BLaER1 treated with 17β-estradiol and CSF1 and Interleukin-3, amounts not matched to agents 10 nM and 100 nM (cell line): Measurements from ENCODE around the gene SUDS3.
A peak's percentile ranks its signal among the peaks of the same experiment; 100 is the strongest.
"Not testable (repeated sequence)": the region's sequence is repeated elsewhere in the genome, so short reads cannot be mapped to it uniquely, and the experiment has no call there.

Source experiments
- H3K27ac ChIP-seq, 11 experiments: shearing (Covaris generic); formaldehyde crosslinking; 2 replicates each; pipeline ENCODE4 v1.8.1; 2022
- H3K27me3 ChIP-seq, 11 experiments: shearing (Covaris generic); formaldehyde crosslinking; 2 replicates each; pipeline ENCODE4 v1.8.1; 2022
- H3K36me3 ChIP-seq, 11 experiments: shearing (Covaris generic); formaldehyde crosslinking; 2 replicates each; pipeline ENCODE4 v1.8.1; 2022
- H3K4me1 ChIP-seq, 10 experiments: shearing (Covaris generic); formaldehyde crosslinking; 2 replicates each; pipeline ENCODE4 v1.8.1; 2022
- H3K4me2 ChIP-seq, 11 experiments: shearing (Covaris generic); formaldehyde crosslinking; 2 replicates each; pipeline ENCODE4 v1.8.1; 2022
- H3K4me3 ChIP-seq, 10 experiments: shearing (Covaris generic); formaldehyde crosslinking; 2 replicates each; pipeline ENCODE4 v1.8.1; 2022
- H3K9ac ChIP-seq, 11 experiments: shearing (Covaris generic); formaldehyde crosslinking; 2 replicates each; pipeline ENCODE4 v1.8.1; 2022
- H3K9me3 ChIP-seq, 11 experiments: shearing (Covaris generic); formaldehyde crosslinking; replicated peaks in 1 of 11; 2 replicates each; pipeline ENCODE4 v1.8.1; 2022
- H4K20me1 ChIP-seq, 11 experiments: shearing (Covaris generic); formaldehyde crosslinking; 2 replicates each; pipeline ENCODE4 v1.8.1; 2022
- Cebpa-rat ChIP-seq, 11 experiments: shearing (Covaris generic); IDR thresholded peaks; 2 replicates each; pipeline ENCODE4 v1.8.1; 2022

Gene SUDS3

GRCh38 chr12:118350908-118351559, 25.3 kb upstream of the SUDS3 start:
- no peak overlapping the region for H3K27ac ChIP-seq
- peaks cover 21 to 58% (median 45%) of the 10 kb centered on the region in 11 experiments for H3K9me3 ChIP-seq
- H3K27me3 ChIP-seq, result no peaks in the 10 kb centered on the region
- H3K4me1 ChIP-seq, result peaks cover 31 to 70% (median 41%) of the 10 kb centered on the region in 10 experiments
- TF ChIP-seq Cebpa-rat (IDR thresholded peaks at IDR 0.05), result no peak
- H3K4me3 ChIP-seq, result no peak overlapping the region
- H4K20me1 ChIP-seq, result peaks cover 0 to 42% (median 6%) of the 10 kb centered on the region in 11 experiments; a peak in 9 of 22 replicates
- no peak overlapping the region for H3K9ac ChIP-seq
- H3K36me3 ChIP-seq, result peaks cover 16 to 57% (median 41%) of the 10 kb centered on the region in 11 experiments; a peak in 20 of 22 replicates
- H3K4me2 ChIP-seq, result 0 out of 22 replicates have a peak overlapping the region, but pooled peaks of 1 of the 11 experiments have one; percentile 11

GRCh38 chr12:118353721-118354120, 22.6 kb upstream of the SUDS3 start:
- Histone ChIP-seq H3K9me3 (peaks cover 21 to 61% (median 50%) of the 10 kb centered on the region in 11 experiments), H3K4me2 (peak overlapping the region in 2 of 11 experiments; percentile 26 to 36; a peak in 3 of 22 replicates), H3K36me3 (peaks cover 16 to 53% (median 38%) of the 10 kb centered on the region in 11 experiments; a peak in 20 of 22 replicates), H3K9ac (no peak overlapping the region), H3K4me1 (peaks cover 25 to 68% (median 37%) of the 10 kb centered on the region in 10 experiments), H4K20me1 (peaks cover 0 to 20% (median 0%) of the 10 kb centered on the region in 11 experiments; a peak in 4 of 22 replicates), H3K27me3 (no peaks in the 10 kb centered on the region), H3K27ac (peak overlapping the region in 1 of 11 experiments; percentile 38; a peak in 1 of 22 replicates), H3K4me3 (peak overlapping the region in 2 of 10 experiments; percentile 2 to 23; a peak in 3 of 20 replicates)
- no peak for TF ChIP-seq Cebpa-rat (IDR thresholded peaks at IDR 0.05)

GRCh38 chr12:118354503-118354902, 21.9 kb upstream of the SUDS3 start:
- H3K4me1 ChIP-seq, result peaks cover 26 to 71% (median 42%) of the 10 kb centered on the region in 10 experiments
- H3K4me2 ChIP-seq, result peak overlapping the region; percentile 6 to 90 (median 78); a peak in 17 of 22 replicates
- H3K36me3 ChIP-seq, result peaks cover 16 to 45% (median 34%) of the 10 kb centered on the region in 11 experiments; a peak in 20 of 22 replicates
- H3K9ac ChIP-seq, H3K27me3 ChIP-seq: not testable (repeated sequence)
- peaks cover 21 to 61% (median 50%) of the 10 kb centered on the region in 11 experiments for H3K9me3 ChIP-seq
- peaks cover 0 to 16% (median 0%) of the 10 kb centered on the region in 11 experiments; a peak in 3 of 22 replicates for H4K20me1 ChIP-seq
- peak overlapping the region; percentile 13 to 90 (median 88); a peak in 20 of 22 replicates for H3K27ac ChIP-seq
- H3K4me3 ChIP-seq, result peak overlapping the region in 8 of 10 experiments; percentile 4 to 52 (median 32); a peak in 12 of 20 replicates

- Histone ChIP-seq H3K36me3 (peaks cover 16 to 45% (median 33%) of the 10 kb centered on the region in 11 experiments; a peak in 20 of 22 replicates), H3K4me2 (peak overlapping the region; percentile 6 to 90 (median 78); a peak in 19 of 22 replicates), H3K4me3 (peak overlapping the region in 7 of 10 experiments; percentile 24 to 52 (median 34); a peak in 10 of 20 replicates), H3K27ac (peak overlapping the region; percentile 13 to 90 (median 88); a peak in 21 of 22 replicates), H3K27me3 (no peaks in the 10 kb centered on the region), H3K9ac (no peak overlapping the region; a peak in 1 of 22 replicates), H4K20me1 (peaks cover 0 to 12% (median 0%) of the 10 kb centered on the region in 11 experiments; a peak in 3 of 22 replicates), H3K9me3 (peaks cover 21 to 60% (median 50%) of the 10 kb centered on the region in 11 experiments), H3K4me1 (peaks cover 30 to 75% (median 46%) of the 10 kb centered on the region in 10 experiments)
- TF ChIP-seq Cebpa-rat (IDR thresholded peaks at IDR 0.05), result no peak
Observed at GRCh38 chr12:118354903-118355302, 21.5 kb upstream of the SUDS3 start.

GRCh38 chr12:118355843-118356242, 20.5 kb upstream of the SUDS3 start:
- Histone ChIP-seq H3K27ac (peak overlapping the region; percentile 79 to 90 (median 88); a peak in 21 of 22 replicates), H3K4me2 (peak overlapping the region; percentile 64 to 90 (median 79)), H3K4me3 (peak overlapping the region in 5 of 10 experiments; percentile 64 to 71 (median 67); a peak in 7 of 20 replicates), H4K20me1 (peaks cover 0 to 6% (median 0%) of the 10 kb centered on the region in 11 experiments; a peak in 3 of 22 replicates), H3K9ac (peak overlapping the region in 4 of 11 experiments; percentile 74 to 83 (median 81); a peak in 6 of 22 replicates), H3K27me3 (no peaks in the 10 kb centered on the region), H3K4me1 (peaks cover 39 to 82% (median 52%) of the 10 kb centered on the region in 10 experiments), H3K9me3 (peaks cover 21 to 55% (median 50%) of the 10 kb centered on the region in 11 experiments), H3K36me3 (peaks cover 16 to 39% (median 32%) of the 10 kb centered on the region in 11 experiments; a peak in 20 of 22 replicates)
- no peak for TF ChIP-seq Cebpa-rat (IDR thresholded peaks at IDR 0.05)

- Histone ChIP-seq H3K27me3 (no peaks in the 10 kb centered on the region), H4K20me1 (no peaks in the 10 kb centered on the region; a peak in 1 of 22 replicates), H3K36me3 (peaks cover 16 to 32% (median 29%) of the 10 kb centered on the region in 11 experiments; a peak in 20 of 22 replicates), H3K4me2 (peak overlapping the region; percentile 64 to 90 (median 79)), H3K9ac (peak overlapping the region; percentile 69 to 83 (median 81)), H3K27ac (peak overlapping the region; percentile 79 to 90 (median 88)), H3K9me3 (peaks cover 21 to 49% (median 42%) of the 10 kb centered on the region in 11 experiments), H3K4me1 (peaks cover 40 to 82% (median 59%) of the 10 kb centered on the region in 10 experiments), H3K4me3 (peak overlapping the region in 9 of 10 experiments; percentile 29 to 71 (median 64); a peak in 16 of 20 replicates)
- TF ChIP-seq Cebpa-rat (IDR thresholded peaks at IDR 0.05), result peak in 4 of 11 experiments; percentile 14 to 74 (median 44); a peak in 5 of 22 replicates
Observed at GRCh38 chr12:118356809-118357256, 19.5 kb upstream of the SUDS3 start.

GRCh38 chr12:118357257-118358007, 18.9 kb upstream of the SUDS3 start:
- peak overlapping the region; percentile 64 to 90 (median 79); a peak in 21 of 22 replicates for H3K4me2 ChIP-seq
- peaks cover 40 to 87% (median 60%) of the 10 kb centered on the region in 10 experiments for H3K4me1 ChIP-seq
- peak overlapping the region; percentile 46 to 71 (median 64); a peak in 19 of 20 replicates for H3K4me3 ChIP-seq
- H3K27me3 ChIP-seq, result no peaks in the 10 kb centered on the region
- H3K27ac ChIP-seq, result peak overlapping the region; percentile 79 to 90 (median 88)
- H3K9ac ChIP-seq, result peak overlapping the region; percentile 69 to 83 (median 81); a peak in 21 of 22 replicates
- H3K9me3 ChIP-seq, result peaks cover 21 to 43% (median 36%) of the 10 kb centered on the region in 11 experiments
- H3K36me3 ChIP-seq, result peaks cover 15 to 28% (median 24%) of the 10 kb centered on the region in 11 experiments; a peak in 20 of 22 replicates
- peaks cover 0 to 3% (median 0%) of the 10 kb centered on the region in 11 experiments; a peak in 2 of 22 replicates for H4K20me1 ChIP-seq
- TF ChIP-seq Cebpa-rat (IDR thresholded peaks at IDR 0.05), result no peak; a peak in 2 of 22 replicates

GRCh38 chr12:118358008-118358359, 18.4 kb upstream of the SUDS3 start:
- Histone ChIP-seq H3K9ac (peak overlapping the region; percentile 74 to 83 (median 81); a peak in 19 of 22 replicates), H3K9me3 (peaks cover 21 to 37% (median 30%) of the 10 kb centered on the region in 11 experiments), H3K36me3 (peaks cover 10 to 23% (median 19%) of the 10 kb centered on the region in 11 experiments; a peak in 20 of 22 replicates), H4K20me1 (peaks cover 0 to 5% (median 0%) of the 10 kb centered on the region in 11 experiments; a peak in 2 of 22 replicates), H3K27me3 (no peaks in the 10 kb centered on the region), H3K4me3 (peak overlapping the region; percentile 46 to 71 (median 64)), H3K4me2 (peak overlapping the region; percentile 64 to 90 (median 79); a peak in 19 of 22 replicates), H3K27ac (peak overlapping the region; percentile 79 to 90 (median 88)), H3K4me1 (peaks cover 40 to 90% (median 60%) of the 10 kb centered on the region in 10 experiments)
- no peak for TF ChIP-seq Cebpa-rat (IDR thresholded peaks at IDR 0.05)
